GM21723 (cell line): Measurements from ENCODE around the gene RPP14.
"Not testable (repeated sequence)": the region's sequence is repeated elsewhere in the genome, so short reads cannot be mapped to it uniquely, and the experiment has no call there.

Experiments used
- ATAC-seq: cut with Tn5 transposase; IDR thresholded peaks from one replicate; pipeline ENCODE4 v1.9.1; 2021; ENCODE audit warnings: mild to moderate bottlenecking, moderate library complexity; ENCODE audit not compliant: unreplicated experiment

The RPP14 gene

GRCh38 chr3:58331593-58332152 is 25.6 kb downstream of the RPP14 start:
- no peak for ATAC-seq

GRCh38 chr3:58332575-58333188 is 26.6 kb downstream of the RPP14 start, which contains the start of gene PXK:
TSS of gene PXK (plus strand) at chr3:58332892. CDS start at chr3:58332989, 97 bp downstream.
- peak; percentile 87 for ATAC-seq

GRCh38 chr3:58333206-58334012 is 27.4 kb downstream of the RPP14 start:
- peak; percentile 62 for ATAC-seq

- ATAC-seq: no peak
These were observed 27.9 kb downstream of the RPP14 start for GRCh38 chr3:58334013-58334321.

- no peak for ATAC-seq
These were observed 28.4 kb downstream of the RPP14 start for GRCh38 chr3:58334506-58334884.

GRCh38 chr3:58335652-58335947 is 29.6 kb downstream of the RPP14 start:
- no peak for ATAC-seq

- ATAC-seq: no peak
These were observed 30.3 kb downstream of the RPP14 start for GRCh38 chr3:58336135-58336882.

GRCh38 chr3:58337190-58337589 is 31.1 kb downstream of the RPP14 start:
- ATAC-seq: no peak

- not testable (repeated sequence) for ATAC-seq
These were observed 33.1 kb downstream of the RPP14 start for GRCh38 chr3:58339146-58339545.

GRCh38 chr3:58340594-58341244 is 34.7 kb downstream of the RPP14 start:
- no peak for ATAC-seq

- ATAC-seq: no peak
These were observed 35.3 kb downstream of the RPP14 start for GRCh38 chr3:58341376-58341775.

GRCh38 chr3:58342676-58343075 is 36.6 kb downstream of the RPP14 start:
- no peak for ATAC-seq

- no peak for ATAC-seq
These were observed 39.4 kb downstream of the RPP14 start for GRCh38 chr3:58345457-58345856.

- ATAC-seq: no peak
These were observed 40.3 kb downstream of the RPP14 start for GRCh38 chr3:58346368-58346767.

- no peak for ATAC-seq
These were observed 41.9 kb downstream of the RPP14 start for GRCh38 chr3:58347984-58348383.

GRCh38 chr3:58349792-58350626 is 44.0 kb downstream of the RPP14 start:
- peak; percentile 91 for ATAC-seq

GRCh38 chr3:58350627-58351013 is 44.6 kb downstream of the RPP14 start:
- no peak for ATAC-seq

GRCh38 chr3:58351920-58352319 is 45.9 kb downstream of the RPP14 start:
- no peak for ATAC-seq

GRCh38 chr3:58352626-58353025 is 46.6 kb downstream of the RPP14 start:
- no peak for ATAC-seq
